ENCODE measurements around the gene URI1. TPM values are rescaled to one million over a fixed set of nuclear protein-coding genes. Genes with fewer than 3 reads are reported as not detected.

URI1 gene, protein sequence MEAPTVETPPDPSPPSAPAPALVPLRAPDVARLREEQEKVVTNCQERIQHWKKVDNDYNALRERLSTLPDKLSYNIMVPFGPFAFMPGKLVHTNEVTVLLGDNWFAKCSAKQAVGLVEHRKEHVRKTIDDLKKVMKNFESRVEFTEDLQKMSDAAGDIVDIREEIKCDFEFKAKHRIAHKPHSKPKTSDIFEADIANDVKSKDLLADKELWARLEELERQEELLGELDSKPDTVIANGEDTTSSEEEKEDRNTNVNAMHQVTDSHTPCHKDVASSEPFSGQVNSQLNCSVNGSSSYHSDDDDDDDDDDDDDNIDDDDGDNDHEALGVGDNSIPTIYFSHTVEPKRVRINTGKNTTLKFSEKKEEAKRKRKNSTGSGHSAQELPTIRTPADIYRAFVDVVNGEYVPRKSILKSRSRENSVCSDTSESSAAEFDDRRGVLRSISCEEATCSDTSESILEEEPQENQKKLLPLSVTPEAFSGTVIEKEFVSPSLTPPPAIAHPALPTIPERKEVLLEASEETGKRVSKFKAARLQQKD
- total RNA-seq (2021; fragmentation: NEBNext Ultra II Directional; extraction: Animal tissue kit (Norgen Biotek cat#: 25700)) (59.3 and 64.3 TPM in 2 replicates), polyA plus RNA-seq (2011; rRNA removed) (15.4 and 27.7 TPM in 2 replicates), polyA minus RNA-seq (2011; rRNA and poly(A)+ RNA removed) (46.6 and 74.6 TPM in 2 replicates)
- 43.2 TPM for polyA plus RNA-seq (2011; cell fraction: cytosol; rRNA removed)
- 13.8 TPM for polyA plus RNA-seq (2011; cell fraction: nucleus; rRNA removed)
- polyA plus RNA-seq (2012, experiment 1 of 2), result 35.6 to 48.9 TPM (median 37.9 TPM) in 4 replicates
- polyA plus RNA-seq (2012, experiment 2 of 2), result 11.4 TPM
- polyA plus RNA-seq (2013, experiment 1 of 2), result 46.8 TPM
- polyA plus RNA-seq (2013, experiment 2 of 2), result 45.1 TPM
- polyA minus RNA-seq (2011; cell fraction: cytosol; rRNA and poly(A)+ RNA removed), result 24.0 TPM
- polyA minus RNA-seq (2011; cell fraction: nucleus; rRNA and poly(A)+ RNA removed), result 83.1 TPM
- long read RNA-seq, experiment 1, transcript URI1-202 (11 exons, 3,444 nt), result major isoform, 9 of 69 reads
- long read RNA-seq, experiment 1, partial matches to known transcripts, result 50 of 69 reads
- long read RNA-seq, experiment 1, other reads (novel, unspliced or antisense), result 7 of 69 reads
- long read RNA-seq, experiment 2, partial matches to known transcripts, result 1 of 1 reads
- long read RNA-seq, experiment 2, other reads (novel, unspliced or antisense), result 0 of 1 reads

DNA sequence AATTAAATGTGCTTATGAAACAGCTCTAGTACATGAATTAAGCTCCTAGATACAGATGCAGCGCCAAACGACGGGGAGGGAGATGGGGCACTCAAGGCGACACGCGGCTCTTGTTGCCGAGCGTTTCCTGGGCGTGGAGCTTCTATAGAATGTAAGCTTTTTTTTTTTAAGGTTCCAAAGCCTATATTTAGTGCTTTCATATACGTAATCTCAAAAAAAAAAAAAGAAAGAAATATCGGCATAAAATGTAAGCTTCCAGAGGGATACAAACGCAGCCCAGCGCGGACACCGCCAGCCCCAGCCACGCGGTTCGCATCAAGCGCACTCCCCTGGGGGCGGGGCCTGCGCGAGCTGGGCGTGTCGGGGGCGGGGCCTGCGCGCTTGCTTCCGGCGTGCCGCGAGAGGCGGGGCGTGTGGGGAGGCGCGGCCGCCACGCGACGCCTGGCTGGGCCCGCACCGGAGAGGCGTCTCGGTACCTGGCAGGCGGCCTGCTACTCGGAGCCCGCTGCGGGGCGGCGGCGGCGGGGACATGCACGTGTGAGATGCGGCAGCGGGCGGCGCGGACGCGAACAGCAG is at the start of gene URI1:
TSS of gene URI1 (plus strand) at position 412 of the 576 bp plus-strand sequence. CDS start 309 bp downstream, outside the sequence.
- Histone ChIP-seq H3K27me3 (replicated peaks in 1 of 4; ENCODE audit: control insufficient read depth in 3 of 4, extremely low read depth in 1 of 4, insufficient read depth in 3 of 4, low read length in 3 of 4) (peaks cover 0 to 12% (median 9%) of the 10 kb centered on the region in 4 experiments; a peak in 3 of 7 replicates), H3K9ac (replicated peaks in 1 of 4; ENCODE audit: extremely low read depth in 1 of 4, low read depth in 3 of 4, low read length in 3 of 4) (peak within 1 kb of the TSS; percentile 42 to 62 (median 52); a peak in 6 of 7 replicates), H3K18ac (ENCODE audit: extremely low read depth, low read length) (no peak within 1 kb of the TSS; the same call in none of the 2 replicates), H4K8ac (ENCODE audit: extremely low read depth, insufficient read depth, low read length) (no peak within 1 kb of the TSS; the same call in none of the 2 replicates), H3K27ac (ENCODE audit: low read depth, low read length) (no peak within 1 kb of the TSS), H2BK5ac (ENCODE audit: low read depth, low read length) (peak within 1 kb of the TSS; percentile 71; the same call in 1 of the 2 replicates), H4K91ac (replicated peaks; ENCODE audit: insufficient read length, low read length) (peak within 1 kb of the TSS; percentile 42), H3K23me2 (ENCODE audit: low read depth, low read length) (peaks cover 2% of the 10 kb centered on the region; the same call in 1 of the 2 replicates), H3K9me3 (ENCODE audit: insufficient read depth in 2 of 2, low read depth in 1 of 2, low read length in 1 of 2) (peaks cover 0 to 7% of the 10 kb centered on the region in 2 experiments; a peak in 2 of 4 replicates), H3K23ac (ENCODE audit: insufficient read length) (no peak within 1 kb of the TSS), H2BK15ac (ENCODE audit: low read length) (peak within 1 kb of the TSS; percentile 34), H3K79me2 (ENCODE audit: control insufficient read depth in 1 of 2, insufficient read depth in 2 of 2, low read length in 2 of 2) (peaks cover 9 to 43% of the 10 kb centered on the region in 2 experiments), H4K5ac (ENCODE audit: insufficient read length, low read depth, low read length) (peak within 1 kb of the TSS; percentile 13), H3K14ac (ENCODE audit: insufficient read length) (no peak within 1 kb of the TSS), H3K36me3 (ENCODE audit: control insufficient read depth in 2 of 4, insufficient read depth in 4 of 4, low read length in 3 of 4) (no peaks in the 10 kb centered on the region), H3K4me2 (ENCODE audit: insufficient read depth in 1 of 2, low read depth in 2 of 2, low read length in 2 of 2) (peak within 1 kb of the TSS; percentile 54 to 72), H3K4me1 (replicated peaks in 1 of 4; ENCODE audit: control insufficient read depth in 3 of 4, insufficient read depth in 4 of 4, low read length in 3 of 4) (no peaks in the 10 kb centered on the region), H2BK20ac (ENCODE audit: low read length) (no peak within 1 kb of the TSS), H3K79me1 (ENCODE audit: low read depth, low read length) (peaks cover 3% of the 10 kb centered on the region), H2BK120ac (replicated peaks; ENCODE audit: low read depth, low read length) (no peak within 1 kb of the TSS), H4K20me1 (replicated peaks in 1 of 2; ENCODE audit: control insufficient read depth in 1 of 2, insufficient read depth in 2 of 2, low read length in 2 of 2) (peaks cover 0 to 6% of the 10 kb centered on the region in 2 experiments), H2AK5ac (ENCODE audit: low read depth, low read length) (no peak within 1 kb of the TSS), H2AFZ (ENCODE audit: low read length) (peak within 1 kb of the TSS; percentile 42; the same call in 1 of the 2 replicates), H3K56ac (replicated peaks; ENCODE audit: insufficient read length, low read depth, low read length) (peak within 1 kb of the TSS; percentile 52), H2BK12ac (ENCODE audit: low read depth, low read length) (0 out of 2 replicates have a peak within 1 kb of the TSS, but pooled peaks have one; percentile 62), H3K4ac (replicated peaks; ENCODE audit: insufficient read length, low read depth, low read length) (peak within 1 kb of the TSS; percentile 5), H3K4me3 (ENCODE audit: extremely low read depth in 1 of 4, insufficient read depth in 2 of 4, low read depth in 3 of 4, low read length in 4 of 4) (peak within 1 kb of the TSS; percentile 57 to 94 (median 73))
- peak; percentile 36 to 98 for DNase-seq (ENCODE audit: low read depth in 1 of 2, low spot score in 2 of 2)
- no peak for FAIRE-seq
- POLR2A ChIA-PET (ENCODE audit: partially characterized antibody), result interaction anchor here (0.6 to 1.4 kb wide), 6 partner anchors 13 to 97 kb away, joined by 3 read pairs; no protein-coding TSS in a partner anchor
- 4% methylated on average over 22 of the region's 59 CpGs; no CpG with 5 or more reads in 1 of the 2 experiments for WGBS, 2 experiments (ENCODE audit: extremely low coverage in 1 of 2, insufficient coverage in 1 of 2, insufficient read length in 1 of 2, insufficient replicate concordance in 2 of 2, low coverage in 1 of 2, low lambda C conversion rate in 2 of 2, missing lambda C conversion rate in 1 of 2)
- CTCF ChIA-PET (ENCODE audit: partially characterized antibody), result interaction anchor here (0.6 to 2.2 kb wide), 3 partner anchors 35 to 58 kb away, joined by 3 to 6 read pairs (median 3); no protein-coding TSS in a partner anchor
- TF ChIP-seq KDM5A (IDR thresholded peaks at IDR 0.05; ENCODE audit: low read length) (no peak), POLR2A (IDR thresholded peaks at IDR 0.05; ENCODE audit: control extremely low read depth in 1 of 2, low read depth in 2 of 2, low read length in 2 of 2) (peak in 1 of 2 experiments; percentile 56; a peak in 1 of 3 replicates), SP2 (IDR thresholded peaks at IDR 0.05; ENCODE audit: low read length) (no peak), E2F6 (IDR thresholded peaks at IDR 0.05) (peak; percentile 85), JUN (IDR thresholded peaks at IDR 0.05; ENCODE audit: low read depth, low read length) (no peak)
- TF ChIP-seq, protein P1, sequence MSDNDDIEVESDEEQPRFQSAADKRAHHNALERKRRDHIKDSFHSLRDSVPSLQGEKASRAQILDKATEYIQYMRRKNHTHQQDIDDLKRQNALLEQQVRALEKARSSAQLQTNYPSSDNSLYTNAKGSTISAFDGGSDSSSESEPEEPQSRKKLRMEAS (IDR thresholded peaks at IDR 0.05), result peak; percentile 94

Data from H1 (cell line).